Naive B cell (primary cell): ENCODE measurements around the gene CRLF1. TPM values are rescaled to one million over a fixed set of nuclear protein-coding genes. Genes with fewer than 3 reads are reported as not detected.

Experiments
- ATAC-seq, 2 donors: fragments of 150-1000 bp; cut with Tn5 transposase; 2 replicates each; pipeline ENCODE4 v1.10.0; 2021; ENCODE audit warnings: low read depth in 2 of 2, mild to moderate bottlenecking in 2 of 2, moderate library complexity in 2 of 2
- DNase-seq: peaks from one replicate; pipeline ENCODE4 v3.0.0; 2022
- H3K27ac Mint-ChIP-seq, 6 donors: one replicate each; pipeline ENCODE4 v1.8.0; 2020 to 2022; ENCODE audit warnings: mild to moderate bottlenecking in 6 of 6, mixed read lengths in 6 of 6, moderate library complexity in 5 of 6, inconsistent platforms in 2 of 6
- H3K27me3 Mint-ChIP-seq, 3 donors: one replicate each; pipeline ENCODE4 v1.8.0; 2021 to 2022; ENCODE audit warnings: mixed read lengths in 3 of 3, mild to moderate bottlenecking in 1 of 3
- H3K36me3 Mint-ChIP-seq, 2 donors: one replicate each; pipeline ENCODE4 v1.8.0; 2020 to 2022; ENCODE audit warnings: mixed read lengths in 2 of 2, inconsistent platforms in 1 of 2, mild to moderate bottlenecking in 1 of 2
- H3K4me1 Mint-ChIP-seq, 3 donors: one replicate each; pipeline ENCODE4 v1.8.0; 2020 to 2022; ENCODE audit warnings: mixed read lengths in 3 of 3, inconsistent platforms in 1 of 3, mild to moderate bottlenecking in 1 of 3, moderate library complexity in 1 of 3
- H3K4me3 Mint-ChIP-seq, 8 donors: one replicate each; pipeline ENCODE4 v1.8.0; 2020 to 2022; ENCODE audit warnings: mild to moderate bottlenecking in 8 of 8, mixed read lengths in 8 of 8, moderate library complexity in 8 of 8, inconsistent platforms in 2 of 8
- H3K9me3 Mint-ChIP-seq, 7 donors: one replicate each; pipeline ENCODE4 v1.8.0; 2020 to 2022; ENCODE audit warnings: mixed read lengths in 7 of 7, mild to moderate bottlenecking in 5 of 7, inconsistent platforms in 2 of 7, moderate library complexity in 1 of 7
- polyA plus RNA-seq, 6 donors: library from polyadenylated mRNA; unstranded; fragments of 300-500 nt; fragmentation: Illumina TruSeq; gene quantifications; one replicate each; pipeline ENCODE4 v1.2.3, GENCODE V29; 2021; ENCODE audit warnings: low read depth in 6 of 6

CRLF1 gene
- polyA plus RNA-seq, 6 donors from 2014 or later = 0.44 to 7.0 (median 0.97) TPM; not detected in 2

DNA sequence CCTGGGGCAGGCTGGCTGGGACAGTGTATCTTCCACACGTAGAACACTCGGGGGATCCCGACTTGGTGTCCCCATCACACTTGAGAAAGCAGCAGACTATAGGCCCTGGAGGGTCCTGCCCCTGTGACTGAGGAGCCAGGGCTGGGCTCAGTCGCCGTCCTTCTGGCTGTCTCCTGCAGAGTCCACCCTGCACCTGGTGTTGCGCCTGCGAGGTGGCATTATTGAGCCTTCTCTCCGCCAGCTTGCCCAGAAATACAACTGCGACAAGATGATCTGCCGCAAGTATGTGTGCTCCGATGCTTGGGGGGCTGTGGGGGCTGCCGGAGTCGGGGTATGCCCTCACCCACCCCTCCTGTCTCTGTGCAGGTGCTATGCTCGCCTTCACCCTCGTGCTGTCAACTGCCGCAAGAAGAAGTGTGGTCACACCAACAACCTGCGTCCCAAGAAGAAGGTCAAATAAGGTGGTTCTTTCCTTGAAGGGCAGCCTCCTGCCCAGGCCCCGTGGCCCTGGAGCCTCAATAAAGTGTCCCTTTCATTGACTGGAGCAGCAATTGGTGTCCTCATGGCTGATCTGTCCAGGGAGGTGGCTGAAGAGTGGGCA is 31.8 kb downstream of the CRLF1 start:
- peak overlapping the region in 2 of 6 donors; percentile 15 to 76 for H3K27ac Mint-ChIP-seq
- H3K36me3 Mint-ChIP-seq = peaks cover 0 to 10% of the 10 kb centered on the region in 2 donors
- no peaks in the 10 kb centered on the region for H3K27me3 Mint-ChIP-seq
- DNase-seq (no peak), ATAC-seq (no peak)
- peaks cover 21 to 36% (median 27%) of the 10 kb centered on the region in 3 donors for H3K4me1 Mint-ChIP-seq
- peak overlapping the region in 4 of 8 donors; percentile 12 to 71 (median 38) for H3K4me3 Mint-ChIP-seq
- no peaks in the 10 kb centered on the region for H3K9me3 Mint-ChIP-seq

DNA sequence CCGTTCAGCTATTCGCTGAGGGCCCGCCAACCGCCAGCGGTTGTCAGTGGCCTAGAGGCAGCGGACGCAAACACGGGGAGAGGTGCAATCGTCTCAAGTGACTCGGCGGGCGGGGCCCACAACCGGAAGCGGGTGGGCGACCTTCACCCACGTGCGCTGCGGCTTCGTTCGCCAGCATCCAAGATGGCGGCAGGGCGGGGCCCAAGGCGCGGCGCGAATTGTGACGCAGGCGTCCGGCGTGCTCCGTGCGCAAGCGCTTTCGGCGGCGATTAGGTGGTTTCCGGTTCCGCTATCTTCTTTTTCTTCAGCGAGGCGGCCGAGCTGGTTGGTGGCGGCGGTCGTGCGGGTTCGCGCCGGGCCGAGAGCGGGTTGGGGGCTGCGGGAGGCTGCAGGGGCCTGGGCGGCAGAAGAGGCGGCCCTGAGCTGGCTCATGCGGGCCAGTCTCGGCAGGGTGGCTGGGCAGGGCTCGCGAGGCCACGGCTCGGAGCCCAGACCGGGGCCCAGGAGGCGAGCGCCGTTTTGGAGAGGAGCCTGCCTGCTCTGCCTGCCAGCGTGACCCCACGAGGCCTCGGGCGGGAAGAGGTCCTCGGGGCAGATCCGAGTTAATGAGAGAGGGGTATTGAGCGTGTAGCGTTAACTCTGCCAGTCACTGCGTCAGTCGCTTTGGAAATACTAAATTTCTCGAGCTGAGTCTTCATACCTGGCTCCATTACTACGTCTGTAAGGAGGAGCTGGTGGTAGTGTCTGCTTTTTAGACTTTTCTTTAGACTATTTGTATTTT is 34.8 kb downstream of the CRLF1 start, which contains the start of gene UBA52:
UBA52 (plus strand) TSS at position 294 of the 781 bp plus-strand sequence. CDS start 1,444 bp downstream, outside the sequence.
- Mint-ChIP-seq H3K9me3 (no peaks in the 10 kb centered on the region), H3K4me3 (peak within 1 kb of the TSS; percentile 91 to 98 (median 96)), H3K27me3 (no peaks in the 10 kb centered on the region), H3K27ac (peak within 1 kb of the TSS; percentile 96 to 100 (median 98)), H3K36me3 (peaks cover 0 to 10% of the 10 kb centered on the region in 2 donors), H3K4me1 (peaks cover 21 to 36% (median 29%) of the 10 kb centered on the region in 3 donors)
- ATAC-seq = peak; percentile 91 to 92
- DNase-seq = peak; percentile 100

DNA sequence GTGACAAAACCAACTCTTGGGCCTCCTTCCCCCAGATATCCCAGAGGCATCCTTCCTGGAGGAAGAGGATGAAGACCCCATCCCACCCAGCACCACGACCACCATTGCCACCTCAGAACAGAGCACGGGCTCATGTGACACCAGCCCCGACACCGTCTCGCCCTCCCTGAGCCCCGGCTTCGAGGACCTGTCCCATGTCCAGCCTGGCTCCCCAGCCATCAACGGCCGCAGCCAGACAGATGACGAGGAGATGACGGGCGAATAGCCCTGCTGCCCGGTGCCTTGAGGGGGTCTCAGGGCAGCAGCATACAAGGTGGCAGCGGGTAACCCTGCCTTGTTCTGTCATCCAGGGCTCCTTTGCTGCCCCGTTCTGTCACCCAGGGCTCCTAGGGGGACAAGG is 38.2 kb downstream of the CRLF1 start:
- no peak overlapping the region for H3K27ac Mint-ChIP-seq
- no peaks in the 10 kb centered on the region for H3K27me3 Mint-ChIP-seq
- H3K36me3 Mint-ChIP-seq = peaks cover 0 to 5% of the 10 kb centered on the region in 2 donors
- DNase-seq = no peak
- H3K9me3 Mint-ChIP-seq = no peaks in the 10 kb centered on the region
- peaks cover 21 to 22% (median 21%) of the 10 kb centered on the region in 3 donors for H3K4me1 Mint-ChIP-seq
- no peak for ATAC-seq
- no peak overlapping the region for H3K4me3 Mint-ChIP-seq

- Mint-ChIP-seq H3K4me1 (peaks cover 8 to 9% (median 8%) of the 10 kb centered on the region in 3 donors), H3K4me3 (no peak overlapping the region), H3K27ac (no peak overlapping the region), H3K27me3 (no peaks in the 10 kb centered on the region), H3K36me3 (peaks cover 0 to 5% of the 10 kb centered on the region in 2 donors), H3K9me3 (no peaks in the 10 kb centered on the region)
- DNase-seq (no peak), ATAC-seq (no peak)
These were observed 39.6 kb downstream of the CRLF1 start for GRCh38 chr19:18566953-18567352.

DNA sequence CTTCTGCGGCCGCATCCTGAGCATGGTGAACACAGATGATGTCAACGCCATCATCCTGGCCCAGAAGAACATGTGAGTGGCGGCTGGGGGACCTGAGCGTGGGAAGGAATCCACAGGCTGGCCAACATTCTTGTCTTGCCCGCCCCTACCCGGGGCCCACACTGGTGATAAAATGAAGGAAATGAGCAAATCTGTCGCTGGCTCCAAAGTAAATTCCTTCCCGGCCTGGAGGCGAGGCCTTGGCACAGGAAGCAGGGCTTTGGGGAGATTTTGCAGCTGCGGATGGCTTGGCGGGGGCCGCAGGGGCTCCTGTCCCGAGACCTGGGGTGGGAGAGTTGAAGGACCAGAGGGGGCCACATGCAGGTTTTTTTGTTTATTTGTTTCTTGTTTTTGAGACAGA is 44.5 kb downstream of the CRLF1 start:
- H3K27me3 Mint-ChIP-seq = no peaks in the 10 kb centered on the region
- H3K36me3 Mint-ChIP-seq = peaks cover 0 to 5% of the 10 kb centered on the region in 2 donors
- H3K27ac Mint-ChIP-seq = no peak overlapping the region
- no peak overlapping the region for H3K4me3 Mint-ChIP-seq
- H3K4me1 Mint-ChIP-seq = peaks cover 12 to 22% (median 21%) of the 10 kb centered on the region in 3 donors
- no peak for DNase-seq
- no peaks in the 10 kb centered on the region for H3K9me3 Mint-ChIP-seq
- ATAC-seq = no peak

- peaks cover 0 to 2% of the 10 kb centered on the region in 2 donors for H3K36me3 Mint-ChIP-seq
- peak overlapping the region; percentile 29 to 96 (median 82) for H3K4me3 Mint-ChIP-seq
- no peak for DNase-seq
- H3K27me3 Mint-ChIP-seq = no peaks in the 10 kb centered on the region
- H3K9me3 Mint-ChIP-seq = no peaks in the 10 kb centered on the region
- H3K4me1 Mint-ChIP-seq = peaks cover 12 to 22% (median 21%) of the 10 kb centered on the region in 3 donors
- H3K27ac Mint-ChIP-seq = peak overlapping the region; percentile 33 to 98 (median 96)
- no peak for ATAC-seq
These were observed 46.9 kb downstream of the CRLF1 start for GRCh38 chr19:18559685-18560084.

GRCh38 chr19:18558604-18559003 is 48.0 kb downstream of the CRLF1 start:
- Mint-ChIP-seq H3K36me3 (no peaks in the 10 kb centered on the region), H3K9me3 (no peaks in the 10 kb centered on the region), H3K4me3 (peak overlapping the region; percentile 84 to 96 (median 89)), H3K27ac (peak overlapping the region; percentile 95 to 98 (median 96)), H3K27me3 (no peaks in the 10 kb centered on the region), H3K4me1 (peaks cover 12 to 22% (median 21%) of the 10 kb centered on the region in 3 donors)
- ATAC-seq (no peak), DNase-seq (no peak)

- Mint-ChIP-seq H3K27ac (peak overlapping the region; percentile 95 to 98 (median 96)), H3K36me3 (no peaks in the 10 kb centered on the region), H3K27me3 (no peaks in the 10 kb centered on the region), H3K9me3 (no peaks in the 10 kb centered on the region), H3K4me1 (peaks cover 12 to 22% (median 21%) of the 10 kb centered on the region in 3 donors), H3K4me3 (peak overlapping the region; percentile 84 to 96 (median 89))
- ATAC-seq (no peak), DNase-seq (no peak)
These were observed 48.4 kb downstream of the CRLF1 start for GRCh38 chr19:18558202-18558555.

DNA sequence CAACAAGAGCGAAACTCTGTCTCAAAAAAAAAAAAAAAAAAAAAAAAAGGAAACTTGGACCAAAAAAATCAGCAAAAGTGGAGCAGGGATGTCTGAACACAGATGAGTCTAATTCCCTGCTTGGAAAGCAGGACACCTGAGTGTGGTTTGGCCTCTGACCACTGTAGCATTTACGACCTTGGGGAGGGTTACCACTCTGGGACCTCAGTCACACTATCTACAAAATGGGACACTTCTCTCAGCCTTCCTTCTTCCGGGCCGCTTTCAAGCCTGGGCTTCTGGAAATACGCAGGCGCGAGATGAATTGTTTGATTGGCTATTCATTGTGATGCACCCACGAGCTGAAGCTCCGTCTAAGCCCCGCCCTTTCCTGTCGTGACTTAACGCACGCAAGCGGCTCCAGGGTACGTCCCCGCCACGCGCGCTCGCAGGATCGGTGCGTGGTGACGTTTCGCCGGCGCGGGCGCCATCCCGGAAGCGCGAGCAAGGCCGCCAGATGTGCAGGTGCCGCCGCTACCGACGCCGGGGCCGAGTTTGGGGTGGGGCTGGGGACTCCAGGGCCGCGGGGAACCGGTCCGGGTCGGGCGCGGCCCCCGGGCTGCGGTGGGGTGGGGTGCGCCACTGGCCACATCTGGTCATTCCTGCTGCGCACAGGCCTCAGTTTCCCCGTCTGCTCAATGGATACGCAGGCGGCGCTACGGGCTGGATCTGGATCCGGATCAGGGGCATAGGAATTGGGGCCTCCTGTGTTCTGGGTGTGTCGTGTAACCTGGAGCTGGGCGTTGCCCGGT is 49.0 kb downstream of the CRLF1 start, which contains the start of gene KXD1:
KXD1 (plus strand) TSS at position 460 of the 791 bp plus-strand sequence. CDS start 4,187 bp downstream, outside the sequence.
- no peaks in the 10 kb centered on the region for H3K27me3 Mint-ChIP-seq
- H3K36me3 Mint-ChIP-seq = no peaks in the 10 kb centered on the region
- H3K4me1 Mint-ChIP-seq = peaks cover 12 to 22% (median 21%) of the 10 kb centered on the region in 3 donors
- H3K9me3 Mint-ChIP-seq = no peaks in the 10 kb centered on the region
- peak within 1 kb of the TSS; percentile 84 to 96 (median 89) for H3K4me3 Mint-ChIP-seq
- peak; percentile 96 for ATAC-seq
- H3K27ac Mint-ChIP-seq = peak within 1 kb of the TSS; percentile 96 to 98 (median 98)
- DNase-seq = peak; percentile 98

DNA sequence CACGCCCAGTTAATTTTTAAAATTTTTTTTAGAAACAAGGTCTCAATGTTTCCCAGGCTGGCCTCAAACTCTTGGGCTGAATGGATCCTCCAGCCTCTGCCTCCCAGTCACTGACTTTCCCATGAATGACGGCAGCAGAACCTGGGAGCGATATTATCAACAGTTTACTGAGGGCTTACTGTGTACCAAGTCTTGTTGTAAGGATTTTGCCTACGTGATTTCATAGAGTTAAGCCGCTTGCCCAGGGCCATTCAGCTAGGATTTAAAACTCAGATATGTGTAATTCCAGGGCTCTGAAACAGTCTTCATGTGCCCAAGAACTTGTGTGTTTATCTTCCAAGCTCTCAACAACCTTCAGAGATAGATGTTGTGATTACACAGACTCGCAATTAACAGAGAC is 55.0 kb downstream of the CRLF1 start:
- Mint-ChIP-seq H3K27ac (no peak overlapping the region), H3K9me3 (no peaks in the 10 kb centered on the region), H3K4me3 (peak overlapping the region in 1 of 8 donors; percentile 26), H3K4me1 (no peaks in the 10 kb centered on the region), H3K36me3 (no peaks in the 10 kb centered on the region), H3K27me3 (no peaks in the 10 kb centered on the region)
- DNase-seq (no peak), ATAC-seq (no peak)

GRCh38 chr19:18543814-18544475 is 62.7 kb downstream of the CRLF1 start:
- Mint-ChIP-seq H3K4me3 (peak overlapping the region; percentile 90 to 96 (median 94)), H3K36me3 (no peaks in the 10 kb centered on the region), H3K27me3 (no peaks in the 10 kb centered on the region), H3K4me1 (peaks cover 16 to 36% (median 17%) of the 10 kb centered on the region in 3 donors), H3K9me3 (no peaks in the 10 kb centered on the region), H3K27ac (peak overlapping the region; percentile 81 to 99 (median 94))
- DNase-seq (peak; percentile 53), ATAC-seq (peak; percentile 59)
